HG03066 (cell line): ENCODE results near the gene POLR2I.
"Not testable (repeated sequence)": the region's sequence is repeated elsewhere in the genome, so short reads cannot be mapped to it uniquely, and the experiment has no call there.

ENCODE experiments used
- ATAC-seq: cut with Tn5 transposase; IDR thresholded peaks from one replicate; pipeline ENCODE4 v1.9.1; 2021; ENCODE audit warnings: low read depth; ENCODE audit not compliant: unreplicated experiment

The POLR2I gene

GRCh38 chr19:36068810-36069499, 45.7 kb downstream of the POLR2I start:
- ATAC-seq: not testable (repeated sequence)

- ATAC-seq: no peak
These were observed 47.0 kb downstream of the POLR2I start for GRCh38 chr19:36067681-36068080.

GRCh38 chr19:36064826-36065225, 49.8 kb downstream of the POLR2I start:
- ATAC-seq: no peak
